Thyroid gland (tissue), 4 donors: ENCODE data around the gene COL28A1. TPM values are rescaled to one million over a fixed set of nuclear protein-coding genes. Genes with fewer than 3 reads are reported as not detected.

ENCODE experiments used
- DNase-seq, 2 donors: peaks; one replicate each; pipeline ENCODE4 v3.0.0-alpha.2; 2019
- H3K27ac ChIP-seq, 3 donors: fragments of 200-600 bp; sonication (generic); 1 replicate in 2 of 3; 2 replicates in 1 of 3; pipeline ENCODE4 v1.5.1; 2016 to 2019; ENCODE audit warnings: mild to moderate bottlenecking in 1 of 3, moderate library complexity in 1 of 3
- H3K27me3 ChIP-seq: fragments of 200-600 bp; sonication (generic); one replicate; pipeline ENCODE4 v1.5.1; 2019
- H3K36me3 ChIP-seq, 2 donors: fragments of 200-600 bp; sonication (generic); one replicate each; pipeline ENCODE4 v1.5.1; 2016 to 2019
- H3K4me1 ChIP-seq, 2 donors: fragments of 200-600 bp; sonication (generic); one replicate each; pipeline ENCODE4 v1.5.1; 2017 to 2019
- H3K4me3 ChIP-seq, 3 donors: fragments of 200-600 bp; sonication (generic); replicated peaks in 1 of 3; 1 replicate in 2 of 3; 2 replicates in 1 of 3; pipeline ENCODE4 v1.5.1; 2016; ENCODE audit warnings: mild to moderate bottlenecking in 1 of 3
- H3K9me3 ChIP-seq: fragments of 200-600 bp; sonication (generic); one replicate; pipeline ENCODE4 v1.5.1; 2017
- POLR2A ChIP-seq, 2 donors: fragments of 450-650 bp; IDR thresholded peaks; one replicate each; pipeline ENCODE4 v1.6.1; 2017; ENCODE audit warnings: antibody characterized with exemption in 2 of 2, mild to moderate bottlenecking in 2 of 2, moderate library complexity in 1 of 2
- WGBS, 2 donors: methylation state at CpG; one replicate each; pipeline ENCODE4 v1.1.5; 2017; 5-methylcytosine and 5-hydroxymethylcytosine counted together
- intact Hi-C: fragments of 100-400 bp; cut with DNase I; formaldehyde crosslinking; loops from one replicate; pipeline ENCODE4 v1.15.1; 2023
- total RNA-seq, 4 donors: library from RNA; depleted of rRNA; stranded (reverse); fragments of >200 nt; gene quantifications; one replicate each; pipeline ENCODE4 v1.2.3, GENCODE V29; 2016
- TF ChIP-seq, protein P1 (sequence below), 6 experiments: fragments of 200-600 bp in 3 of 6; fragments of 450-650 bp in 3 of 6; sonication (generic) in 3 of 6; IDR thresholded peaks; one replicate each; pipeline ENCODE4 v1.5.1; 2016 to 2019; ENCODE audit warnings: antibody characterized with exemption in 6 of 6, mild to moderate bottlenecking in 2 of 6, inconsistent platforms in 1 of 6, moderate library complexity in 1 of 6

COL28A1 gene
- total RNA-seq, 4 donors from 2014 or later: 0.54 to 1.9 (median 0.97) TPM

DNA sequence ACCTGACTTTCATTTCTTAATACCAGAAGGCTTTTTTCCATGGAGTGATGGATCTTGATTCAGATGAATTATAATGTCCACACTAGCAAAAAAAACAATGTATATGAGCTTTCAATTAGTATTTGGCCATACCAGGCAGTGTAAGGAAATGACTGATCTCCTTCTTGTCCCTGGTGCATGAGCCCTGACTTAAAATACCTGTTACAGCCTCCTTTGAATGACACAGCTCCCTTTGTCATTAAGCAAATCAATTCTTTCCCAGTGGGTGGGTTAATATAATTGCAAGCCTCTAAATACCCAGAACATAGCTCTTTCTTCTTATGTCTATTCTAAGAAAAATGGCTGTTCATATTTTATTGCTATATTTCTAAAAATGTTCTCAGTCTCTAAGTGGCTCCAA is 188.6 kb downstream of the COL28A1 start:
- Histone ChIP-seq H3K4me1 (no peaks in the 10 kb centered on the region), H3K9me3 (no peaks in the 10 kb centered on the region), H3K27ac (no peak overlapping the region), H3K36me3 (no peaks in the 10 kb centered on the region), H3K4me3 (no peak overlapping the region), H3K27me3 (no peaks in the 10 kb centered on the region)
- TF ChIP-seq, protein P1, sequence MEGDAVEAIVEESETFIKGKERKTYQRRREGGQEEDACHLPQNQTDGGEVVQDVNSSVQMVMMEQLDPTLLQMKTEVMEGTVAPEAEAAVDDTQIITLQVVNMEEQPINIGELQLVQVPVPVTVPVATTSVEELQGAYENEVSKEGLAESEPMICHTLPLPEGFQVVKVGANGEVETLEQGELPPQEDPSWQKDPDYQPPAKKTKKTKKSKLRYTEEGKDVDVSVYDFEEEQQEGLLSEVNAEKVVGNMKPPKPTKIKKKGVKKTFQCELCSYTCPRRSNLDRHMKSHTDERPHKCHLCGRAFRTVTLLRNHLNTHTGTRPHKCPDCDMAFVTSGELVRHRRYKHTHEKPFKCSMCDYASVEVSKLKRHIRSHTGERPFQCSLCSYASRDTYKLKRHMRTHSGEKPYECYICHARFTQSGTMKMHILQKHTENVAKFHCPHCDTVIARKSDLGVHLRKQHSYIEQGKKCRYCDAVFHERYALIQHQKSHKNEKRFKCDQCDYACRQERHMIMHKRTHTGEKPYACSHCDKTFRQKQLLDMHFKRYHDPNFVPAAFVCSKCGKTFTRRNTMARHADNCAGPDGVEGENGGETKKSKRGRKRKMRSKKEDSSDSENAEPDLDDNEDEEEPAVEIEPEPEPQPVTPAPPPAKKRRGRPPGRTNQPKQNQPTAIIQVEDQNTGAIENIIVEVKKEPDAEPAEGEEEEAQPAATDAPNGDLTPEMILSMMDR (IDR thresholded peaks at IDR 0.05): no peak
- no peak for TF ChIP-seq POLR2A (IDR thresholded peaks at IDR 0.05)
- DNase-seq: no peak
- intact Hi-C loops: no loop called here

DNA sequence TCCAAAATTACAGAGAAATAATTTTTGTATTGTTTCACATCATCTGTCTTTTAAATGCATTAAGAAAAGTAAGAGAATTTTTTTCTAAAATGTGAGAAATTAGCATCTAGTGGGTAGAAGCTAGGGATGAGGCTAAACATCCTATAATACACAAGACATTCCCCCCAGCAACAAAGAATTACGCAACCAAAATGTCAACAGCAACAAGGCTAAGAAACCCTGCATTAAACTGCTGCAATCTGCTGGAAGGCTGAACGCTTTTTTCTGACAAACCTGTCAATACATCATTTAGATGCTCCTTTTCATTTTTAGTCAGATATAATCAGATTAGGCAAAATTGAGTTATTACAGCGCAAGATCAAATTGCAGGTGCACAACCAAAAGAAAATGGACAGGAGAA is 191.1 kb downstream of the COL28A1 start:
- TF ChIP-seq POLR2A (IDR thresholded peaks at IDR 0.05): no peak
- TF ChIP-seq, protein P1 (IDR thresholded peaks at IDR 0.05): no peak
- Histone ChIP-seq H3K36me3 (no peaks in the 10 kb centered on the region), H3K9me3 (no peaks in the 10 kb centered on the region), H3K27me3 (no peaks in the 10 kb centered on the region), H3K4me3 (no peak overlapping the region), H3K27ac (no peak overlapping the region), H3K4me1 (no peaks in the 10 kb centered on the region)
- intact Hi-C loops: no loop called here
- DNase-seq: no peak
- WGBS, 2 donors: 89 to 96% methylated on average over 3 of the region's 3 CpGs

DNA sequence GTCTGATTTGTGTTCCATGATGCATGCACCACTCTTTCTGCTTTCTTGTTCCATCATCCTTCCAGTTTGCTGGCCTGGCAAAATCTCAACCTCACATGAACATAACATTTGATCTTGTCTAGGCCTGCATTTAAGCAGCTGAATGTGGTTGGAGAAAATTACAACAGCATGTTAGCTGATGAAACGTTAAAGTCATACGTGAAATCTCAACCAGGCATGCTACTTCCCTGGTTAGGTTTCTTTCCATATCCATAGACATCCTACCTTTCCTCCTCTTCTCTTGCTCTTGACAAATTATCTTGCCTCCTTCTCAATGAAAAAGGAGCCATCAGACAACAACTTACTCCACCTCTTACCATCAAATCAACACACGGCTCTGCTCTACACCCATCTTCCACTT is 199.8 kb downstream of the COL28A1 start:
- 66 to 74% methylated on average over 3 of the region's 3 CpGs for WGBS, 2 donors
- no peaks in the 10 kb centered on the region for H3K9me3 ChIP-seq
- intact Hi-C loops: no loop called here
- H3K36me3 ChIP-seq: no peaks in the 10 kb centered on the region
- TF ChIP-seq, protein P1 (IDR thresholded peaks at IDR 0.05): no peak
- no peak overlapping the region for H3K4me3 ChIP-seq
- H3K27me3 ChIP-seq: no peaks in the 10 kb centered on the region
- H3K4me1 ChIP-seq: no peaks in the 10 kb centered on the region
- H3K27ac ChIP-seq: no peak overlapping the region
- no peak for DNase-seq

DNA sequence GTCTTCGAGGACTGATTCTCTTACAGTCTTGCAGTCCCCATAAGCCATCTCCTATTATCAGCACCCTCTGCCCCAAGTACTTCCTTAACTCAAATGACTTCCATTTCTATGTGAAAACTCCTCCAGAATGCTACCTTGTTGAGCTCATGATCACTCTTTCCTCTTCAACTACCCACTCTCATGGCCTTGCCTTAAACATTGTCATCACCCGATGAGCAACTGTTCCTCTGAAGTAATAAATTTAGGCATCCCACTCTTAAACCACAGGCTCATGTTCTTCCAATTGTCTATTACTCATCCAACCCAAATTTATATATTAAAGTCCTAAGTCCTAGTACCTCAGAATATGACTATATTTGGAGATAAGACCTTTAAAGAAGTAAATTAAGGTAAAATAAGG is 200.5 kb downstream of the COL28A1 start:
- TF ChIP-seq, protein P1 (IDR thresholded peaks at IDR 0.05): no peak
- TF ChIP-seq POLR2A (IDR thresholded peaks at IDR 0.05): no peak
- intact Hi-C loops: no loop called here
- Histone ChIP-seq H3K27me3 (no peaks in the 10 kb centered on the region), H3K9me3 (no peaks in the 10 kb centered on the region), H3K4me3 (no peak overlapping the region), H3K27ac (no peak overlapping the region), H3K36me3 (no peaks in the 10 kb centered on the region), H3K4me1 (no peaks in the 10 kb centered on the region)
- no peak for DNase-seq
- WGBS, 2 donors: 93 to 96% methylated on average over 2 of the region's 2 CpGs

DNA sequence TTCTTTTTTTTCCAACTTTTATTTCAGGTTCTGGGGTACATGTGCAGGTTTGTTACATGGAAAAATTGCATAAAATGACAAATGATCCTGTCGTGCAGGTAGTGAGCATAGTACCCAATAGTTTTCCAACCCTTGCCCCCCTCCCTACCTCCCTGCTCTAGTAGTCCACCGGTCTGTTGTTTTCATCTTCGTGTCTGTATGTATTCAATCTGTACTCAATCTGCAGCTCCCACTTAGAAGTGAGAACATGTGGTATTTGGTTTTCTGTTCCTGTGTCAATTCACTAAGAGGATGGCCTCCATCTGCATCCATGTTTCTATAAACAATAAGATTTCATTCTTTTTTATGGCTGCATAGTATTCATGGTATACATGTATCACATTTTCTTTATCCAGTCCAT is 202.1 kb downstream of the COL28A1 start:
- intact Hi-C loops: no loop called here
- Histone ChIP-seq H3K4me1 (no peaks in the 10 kb centered on the region), H3K27ac (no peak overlapping the region), H3K9me3 (no peaks in the 10 kb centered on the region), H3K36me3 (no peaks in the 10 kb centered on the region), H3K4me3 (no peak overlapping the region), H3K27me3 (no peaks in the 10 kb centered on the region)
- DNase-seq: no peak
- WGBS, 2 donors: 85 to 93% methylated on average over 3 of the region's 3 CpGs
- TF ChIP-seq, protein P1 (IDR thresholded peaks at IDR 0.05): no peak
- no peak for TF ChIP-seq POLR2A (IDR thresholded peaks at IDR 0.05)
